HG03520 (cell line): ENCODE measurements around the gene CDK2.

Source experiments
- ATAC-seq: cut with Tn5 transposase; IDR thresholded peaks from one replicate; pipeline ENCODE4 v1.9.1; 2021; ENCODE audit warnings: mild to moderate bottlenecking, moderate library complexity; ENCODE audit not compliant: unreplicated experiment

The CDK2 gene

GRCh38 chr12:56010111-56010570, 43.5 kb downstream of the CDK2 start:
- ATAC-seq, result no peak

DNA sequence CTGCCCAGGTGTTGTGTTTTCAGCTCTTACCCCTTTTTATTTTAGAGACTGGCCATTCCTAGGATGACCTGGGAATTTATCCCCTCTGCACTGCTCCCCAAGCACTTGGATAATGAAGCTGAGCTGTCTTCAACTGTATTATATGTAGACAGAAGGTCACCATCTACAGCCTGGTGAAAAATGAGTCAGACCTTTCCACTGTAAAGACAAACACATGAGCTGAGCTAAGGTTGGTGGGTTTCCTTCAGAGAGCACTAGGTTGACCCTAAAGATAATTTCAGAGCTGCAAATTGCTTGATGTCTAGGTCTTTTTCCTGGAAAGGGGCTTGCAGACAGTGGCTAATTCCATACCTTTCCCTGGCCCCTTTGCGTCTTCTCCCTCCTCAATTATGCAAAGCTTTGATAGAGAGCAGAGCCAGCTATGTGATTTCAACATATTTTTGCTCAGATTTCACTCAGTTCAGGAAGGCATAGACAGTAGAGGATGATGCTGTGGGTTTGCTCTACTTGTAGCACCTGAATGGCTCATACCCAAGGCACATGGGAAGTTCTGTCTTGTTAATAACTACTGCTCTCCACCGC, 45.0 kb downstream of the CDK2 start:
- ATAC-seq, result no peak

DNA sequence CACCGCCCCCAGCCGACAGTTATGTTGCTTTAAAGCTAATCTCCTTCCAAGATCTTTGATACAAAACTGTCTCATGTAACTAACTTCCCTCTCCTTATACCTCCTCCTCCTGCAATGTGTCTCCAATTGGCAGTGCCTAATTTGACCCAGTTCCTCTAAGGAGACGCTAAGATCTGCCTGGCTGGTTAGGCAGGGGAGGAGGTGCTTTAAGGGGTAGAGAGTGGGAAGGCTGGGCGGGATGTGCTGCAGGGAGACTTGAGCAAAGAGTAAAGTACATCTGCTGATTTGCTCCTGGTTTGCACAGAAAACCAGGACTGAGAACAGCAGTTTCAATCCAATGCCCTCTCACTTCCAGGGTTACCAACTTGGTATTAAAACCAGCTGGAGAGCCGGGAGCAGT, 46.9 kb downstream of the CDK2 start:
- ATAC-seq, result no peak

- ATAC-seq, result no peak
Measured at GRCh38 chr12:56014205-56014604, 47.6 kb downstream of the CDK2 start.

DNA sequence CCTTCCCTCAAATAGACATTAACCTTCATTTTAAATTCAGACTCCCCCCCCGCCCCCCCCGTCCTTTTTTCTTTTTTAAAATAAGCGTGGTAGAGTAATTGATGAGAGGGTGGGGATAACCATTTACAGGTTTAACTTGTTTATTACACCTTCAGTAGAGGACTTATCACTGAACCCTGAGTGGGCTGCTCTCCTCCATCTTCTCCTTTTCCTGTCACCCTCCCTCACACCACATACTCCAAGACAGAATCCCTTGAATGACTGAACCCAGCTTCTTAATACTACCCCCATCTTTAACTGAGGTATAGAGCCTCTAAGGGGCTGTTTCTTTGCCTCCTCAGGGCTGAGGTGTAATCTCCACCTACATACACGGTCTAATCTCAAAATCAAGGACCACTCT, 50.6 kb downstream of the CDK2 start:
- ATAC-seq, result no peak

DNA sequence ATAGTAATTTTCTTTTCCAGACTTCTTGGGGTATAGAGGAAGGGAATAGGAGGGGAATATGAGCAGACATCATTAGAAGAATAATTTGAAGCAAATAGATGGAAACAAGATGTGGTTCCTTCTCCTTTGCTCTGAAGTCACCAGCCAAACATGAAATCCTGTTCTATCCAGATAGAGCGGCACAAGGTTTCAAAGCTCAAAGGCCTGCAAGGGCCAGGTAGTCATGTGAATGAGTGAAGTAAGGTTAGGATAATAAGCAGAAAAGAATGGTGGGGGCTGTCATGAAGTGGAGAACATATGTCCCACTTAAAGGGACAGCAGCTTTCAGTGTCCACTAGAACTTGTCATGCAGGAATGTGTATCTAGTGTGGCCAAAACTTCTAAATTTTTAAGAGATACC, 51.7 kb downstream of the CDK2 start:
- no peak for ATAC-seq

GRCh38 chr12:56020423-56021184, 54.0 kb downstream of the CDK2 start, which contains the start of gene IKZF4:
IKZF4 (plus strand) TSS chr12:56021043; CDS start chr12:56021494, 451 bp downstream.
- no peak for ATAC-seq

DNA sequence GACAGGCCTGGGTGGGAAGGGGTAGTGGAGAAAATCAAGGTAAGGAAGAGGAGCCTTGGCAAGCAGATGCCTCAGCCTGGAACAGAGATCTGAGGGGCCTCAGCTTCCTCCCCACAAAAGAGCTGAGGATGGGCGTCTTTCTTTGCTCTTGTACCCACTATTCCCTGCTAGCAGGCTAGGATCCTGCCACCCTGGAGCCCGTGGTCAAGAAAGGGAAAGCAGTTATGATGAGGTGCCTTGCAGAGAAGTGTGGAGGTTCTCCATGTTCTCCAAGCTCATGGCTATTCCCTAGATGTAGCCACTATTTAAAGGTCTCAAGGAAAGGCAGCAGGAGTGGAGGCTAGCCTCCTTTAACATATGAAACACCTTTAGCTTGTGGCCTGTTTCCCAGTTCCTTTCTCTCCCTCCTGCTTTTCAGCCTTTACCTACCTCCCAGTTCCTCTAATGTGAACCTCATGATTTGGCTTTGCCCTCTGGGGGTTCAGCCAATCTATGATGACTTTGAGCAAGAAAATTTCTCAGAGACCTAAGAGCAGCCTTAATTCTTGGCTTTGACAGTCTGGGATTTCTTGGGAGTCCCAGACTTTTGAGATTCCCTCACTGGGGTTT, 55.4 kb downstream of the CDK2 start:
- ATAC-seq, result no peak
